T1000 (cell line): ENCODE measurements around the gene CTNNB1.
A peak's percentile ranks its signal among the peaks of the same experiment; 100 is the strongest.

Experiments
- DNase-seq: peaks from one replicate; lab custom pipeline; 2025; ENCODE audit warnings: mixed read lengths; lab: John Stamatoyannopoulos, UW

CTNNB1 gene

GRCh38 chr3:41193794-41194539 lies 5.3 kb upstream of the CTNNB1 start:
- DNase-seq = no peak

DNA sequence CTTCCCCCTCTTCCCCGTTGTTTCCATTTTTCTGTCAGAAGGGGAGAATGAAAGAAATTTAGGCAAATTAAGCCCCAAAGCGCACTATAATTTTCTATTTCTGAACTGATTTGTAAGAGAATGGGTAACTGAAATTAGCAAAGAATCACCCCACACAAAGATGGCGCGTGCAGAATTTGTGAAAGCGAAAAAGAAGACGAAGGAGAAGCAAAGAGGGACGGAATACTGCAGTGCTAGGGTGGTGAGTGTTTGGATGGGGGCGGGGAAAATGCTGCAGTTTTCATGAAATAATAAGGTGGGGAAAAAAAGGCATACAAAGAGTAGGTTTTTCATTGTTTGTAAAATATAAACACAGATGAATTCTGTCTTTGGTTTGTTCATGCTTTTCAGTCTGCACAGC lies 4.6 kb upstream of the CTNNB1 start:
- DNase-seq = no peak

- DNase-seq = no peak
These were observed 3.4 kb upstream of the CTNNB1 start for GRCh38 chr3:41195946-41196345.

- DNase-seq = no peak
These were observed 2.5 kb upstream of the CTNNB1 start for GRCh38 chr3:41196499-41197410.

DNA sequence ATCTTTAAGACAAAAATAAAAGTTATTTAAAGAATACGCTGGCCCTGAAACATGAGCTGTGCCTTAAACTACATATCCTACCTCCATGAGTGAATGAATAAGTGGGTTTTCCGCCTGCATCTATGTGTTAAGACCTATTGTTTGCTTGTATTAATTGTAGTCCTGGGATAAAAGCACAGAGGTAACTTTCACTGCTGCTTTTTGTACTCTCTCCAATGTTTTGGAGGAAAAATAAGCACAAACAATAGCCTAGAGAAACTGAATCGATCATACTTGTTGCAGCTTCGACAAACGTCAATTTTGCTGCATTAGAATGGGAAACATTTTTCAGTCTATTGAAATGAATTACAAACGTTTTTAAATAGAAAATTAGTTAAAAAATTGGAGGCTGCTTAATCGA lies 1.3 kb upstream of the CTNNB1 start:
- no peak for DNase-seq

GRCh38 chr3:41198526-41198925 lies 779 bp upstream of the CTNNB1 start:
- no peak for DNase-seq

DNA sequence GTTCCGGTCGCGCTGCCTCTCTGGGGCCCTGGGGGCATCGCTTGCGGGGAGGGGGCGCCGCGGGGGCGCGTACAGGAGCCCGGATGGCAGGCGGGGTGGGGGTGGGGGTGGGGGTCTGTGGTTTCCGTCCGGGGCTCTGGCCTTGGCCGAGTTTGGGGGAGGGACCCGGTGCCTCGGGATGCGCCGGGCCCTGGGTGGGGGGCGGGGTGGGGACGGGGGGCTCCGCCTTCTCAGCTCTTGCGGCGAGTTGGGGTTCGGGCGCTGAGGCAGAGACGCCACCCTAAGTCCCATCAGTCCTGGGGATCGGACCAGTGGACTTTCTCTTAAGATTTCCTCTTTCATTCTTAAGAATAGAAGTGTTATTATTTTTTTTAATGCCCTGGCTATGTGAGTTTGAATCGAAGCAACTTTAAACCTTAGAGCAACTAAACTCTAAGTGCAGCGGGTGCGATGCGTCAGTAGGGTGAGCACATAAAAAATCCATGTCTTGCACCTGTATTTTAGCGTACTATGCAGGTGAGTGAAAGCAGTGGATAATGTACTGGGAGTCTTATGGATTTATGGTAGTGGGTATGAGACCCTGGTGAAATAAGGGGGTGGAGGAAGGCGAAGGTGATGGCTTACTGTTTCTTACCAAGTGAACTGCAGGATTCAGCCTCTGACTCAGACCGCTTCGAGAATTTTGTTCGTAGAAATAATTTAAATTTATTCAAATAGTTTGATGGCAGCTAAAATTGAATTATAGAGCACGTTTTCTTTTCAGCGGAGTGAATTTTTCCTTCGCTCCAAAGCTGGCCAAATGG lies 762 bp downstream of the CTNNB1 start:
- no peak for DNase-seq

GRCh38 chr3:41200669-41201021 lies 1.3 kb downstream of the CTNNB1 start:
- DNase-seq = peak; percentile 10

GRCh38 chr3:41202075-41202833 lies 2.9 kb downstream of the CTNNB1 start:
- DNase-seq = no peak

DNA sequence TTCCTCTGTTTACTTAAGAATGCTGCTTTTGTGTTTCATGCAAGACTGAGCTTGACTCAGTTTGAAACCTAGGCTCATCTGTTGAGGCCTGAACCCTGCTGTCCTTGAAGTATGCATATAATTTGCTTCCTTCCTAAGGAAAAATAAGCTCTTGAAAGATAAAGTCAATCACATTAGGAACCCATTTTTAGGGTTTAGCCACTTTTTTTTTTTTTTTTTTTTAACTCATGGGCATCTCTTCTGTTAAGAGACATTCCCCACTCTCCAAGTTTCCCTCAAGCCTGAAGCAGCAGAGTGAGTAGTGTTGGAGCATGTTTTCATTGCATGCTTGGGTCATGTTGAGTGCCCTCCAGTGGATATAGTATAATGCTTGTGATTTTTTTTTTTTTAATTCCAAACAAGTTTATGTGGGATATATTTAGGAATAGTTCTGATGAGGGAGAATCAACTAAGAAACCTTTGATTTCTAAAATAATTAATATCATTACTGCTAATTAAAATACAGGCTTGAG lies 3.6 kb downstream of the CTNNB1 start:
- DNase-seq = peak; percentile 3

- DNase-seq = no peak
These were observed 5.1 kb downstream of the CTNNB1 start for GRCh38 chr3:41204369-41204768.

GRCh38 chr3:41205591-41205990 lies 6.3 kb downstream of the CTNNB1 start:
- DNase-seq = no peak

GRCh38 chr3:41207355-41207754 lies 8.1 kb downstream of the CTNNB1 start:
- no peak for DNase-seq

DNA sequence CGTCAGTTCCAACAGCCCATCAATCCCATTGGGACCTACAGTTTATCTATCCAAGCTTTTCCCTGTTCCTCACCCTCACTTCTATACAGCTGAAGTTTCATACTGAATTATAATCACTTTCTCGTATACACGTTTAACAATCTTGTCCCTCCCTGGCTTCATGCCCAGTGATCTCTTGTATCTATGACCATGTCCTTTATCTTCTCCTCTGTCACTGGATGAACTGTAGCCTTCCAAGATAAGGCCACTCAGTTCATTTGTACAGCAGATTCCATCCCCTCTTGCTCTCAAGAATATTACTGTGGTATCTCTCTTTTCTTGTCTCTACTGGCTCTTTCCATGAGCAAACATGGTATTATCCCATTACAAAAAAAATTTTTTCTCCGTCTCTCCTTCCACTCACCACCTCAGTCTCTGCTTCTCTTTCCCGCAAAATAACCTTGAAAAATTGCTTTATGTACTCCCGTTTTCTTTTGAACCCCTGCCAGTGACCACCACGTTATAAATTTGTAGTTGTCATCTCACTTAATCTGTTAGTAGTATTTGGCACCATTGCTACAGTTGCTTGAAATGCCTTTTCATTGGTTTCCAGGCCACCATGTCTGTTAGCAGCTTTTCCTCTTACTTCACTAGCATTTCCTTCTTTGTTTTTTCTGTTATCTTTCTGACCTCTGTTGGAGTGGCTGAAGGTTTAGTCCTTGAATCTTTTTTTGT lies 9.4 kb downstream of the CTNNB1 start:
- DNase-seq = no peak

DNA sequence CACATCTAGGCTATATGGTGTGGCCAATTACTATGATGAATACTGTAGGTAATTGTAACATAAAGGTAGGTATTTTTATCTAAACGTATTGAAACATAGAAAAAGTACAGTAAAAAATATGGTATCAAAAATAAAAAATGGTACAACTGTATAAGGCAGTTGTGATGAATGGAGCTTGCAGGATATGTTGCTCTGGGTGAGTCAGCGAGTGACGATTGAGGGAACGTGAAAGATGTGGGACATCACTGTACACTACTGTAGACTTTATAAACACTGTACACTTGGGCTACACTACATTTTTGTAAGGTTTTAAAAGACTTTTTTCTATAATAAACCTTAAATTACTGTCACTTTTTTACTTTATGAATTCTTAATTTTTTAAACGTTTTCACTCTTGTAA lies 10.3 kb downstream of the CTNNB1 start:
- DNase-seq = no peak

GRCh38 chr3:41210966-41211365 lies 11.7 kb downstream of the CTNNB1 start:
- DNase-seq = no peak

DNA sequence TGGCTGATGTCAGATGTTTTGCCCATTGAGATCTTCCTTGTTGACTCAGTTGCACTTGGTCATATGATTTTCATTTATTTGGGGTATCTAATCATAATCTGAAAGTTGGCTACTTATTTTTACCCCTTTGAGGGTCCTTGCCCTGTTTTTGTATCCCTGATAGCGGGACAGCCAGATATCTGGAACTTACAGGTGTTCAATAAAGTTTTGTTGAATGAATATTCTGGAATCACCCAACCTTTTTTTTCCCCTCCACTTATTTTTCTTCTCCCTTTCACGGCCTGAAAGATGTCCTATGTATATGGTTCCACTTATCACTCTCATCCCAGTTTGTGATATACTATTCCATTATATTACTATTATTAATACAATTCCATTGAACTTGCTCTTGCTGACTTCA lies 12.8 kb downstream of the CTNNB1 start:
- DNase-seq = no peak

DNA sequence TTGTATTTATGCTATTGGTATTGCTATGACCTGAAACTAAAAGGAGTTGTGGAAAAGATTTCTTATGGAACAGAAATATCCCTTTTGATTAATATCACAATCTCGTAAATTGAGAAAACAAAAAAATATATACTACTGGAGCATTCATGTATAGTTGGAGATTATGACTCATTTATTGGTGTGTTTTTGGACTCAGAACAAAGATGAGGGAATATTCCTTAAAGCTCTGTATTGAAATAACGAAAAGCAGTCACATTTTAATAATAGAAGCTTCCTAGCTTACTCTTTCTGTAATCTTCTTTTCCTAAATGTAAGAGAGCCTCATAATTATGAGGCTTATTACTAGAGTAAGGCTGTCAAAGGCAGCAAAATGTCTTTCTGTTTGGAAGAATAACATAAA lies 14.3 kb downstream of the CTNNB1 start:
- no peak for DNase-seq

DNA sequence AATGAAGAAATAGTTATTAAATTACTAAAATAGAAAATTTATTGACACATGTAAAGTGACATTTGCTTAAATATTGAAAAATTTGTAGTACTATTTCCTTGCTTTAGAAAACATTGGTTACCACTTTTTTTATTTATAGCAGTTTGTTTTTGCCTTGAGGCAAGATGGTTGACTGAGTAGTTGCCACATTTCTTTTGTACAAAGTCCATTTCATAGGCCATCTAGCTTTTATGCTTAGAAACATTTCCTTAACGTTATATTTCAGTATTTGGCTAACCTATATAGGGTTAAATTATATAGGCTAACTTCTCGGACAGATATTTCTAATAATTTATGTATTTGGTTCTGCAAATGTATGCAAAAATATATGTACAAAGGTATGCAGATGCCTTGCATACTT lies 17.1 kb downstream of the CTNNB1 start:
- no peak for DNase-seq

- no peak for DNase-seq
These were observed 17.7 kb downstream of the CTNNB1 start for GRCh38 chr3:41216993-41217392.

- no peak for DNase-seq
These were observed 20.1 kb downstream of the CTNNB1 start for GRCh38 chr3:41219424-41219823.
